Endothelial cell of umbilical vein (primary cell): Measurements from ENCODE around the gene CEP78. TPM values are rescaled to one million over a fixed set of nuclear protein-coding genes. Genes with fewer than 3 reads are reported as not detected.

Source experiments
- BruUV-seq: library from RNA; stranded (reverse); fragments of 400-500 nt; replicated peaks from 2 replicates; lab custom pipeline; 2021; lab: Mats Ljungman, UMichigan
- CTCF ChIA-PET: fragments of 300-600, 350-600 bp; sonication (Branson Sonifier 250); formaldehyde crosslinking; loops from one replicate; lab custom pipeline; 2021; ENCODE audit warnings: antibody characterized with exemption, inconsistent platforms; lab: Charles Lee
- POLR2A ChIA-PET: fragments of 300-600, 350-600 bp; sonication (Branson Sonifier 250); formaldehyde crosslinking; loops from one replicate; lab custom pipeline; 2021; ENCODE audit warnings: antibody characterized with exemption, inconsistent platforms; lab: Charles Lee
- DNase-seq: peaks from one replicate; pipeline ENCODE4 v3.0.0-alpha.2; 2011; ENCODE audit warnings: low read depth, low spot score
- FAIRE-seq: peaks from 2 replicates; lab custom pipeline; 2011; peaks lifted over from hg19 to GRCh38; lab: Jason Lieb, UNC
- H2AFZ ChIP-seq: 2 replicates; pipeline ENCODE4 v1.6.0; 2012; ENCODE audit warnings: low read depth, low read length, control low read depth, inconsistent platforms
- H3K27ac ChIP-seq: 2 replicates; pipeline ENCODE4 v1.5.1; 2011; ENCODE audit warnings: low read depth, mild to moderate bottlenecking, control low read depth, low read length, moderate library complexity; ENCODE audit not compliant: insufficient read depth
- H3K27me3 ChIP-seq, 2 experiments: 2 replicates each; pipeline versions ENCODE4 v1.6.0 to v1.6.1; 2011; ENCODE audit warnings: low read length in 2 of 2, mixed read lengths in 1 of 2; ENCODE audit not compliant: control insufficient read depth in 2 of 2, insufficient read depth in 2 of 2
- H3K36me3 ChIP-seq, 2 experiments: 2 replicates in 1 of 2; 3 replicates in 1 of 2; pipeline ENCODE4 v1.5.1; 2011; ENCODE audit warnings: low read length in 2 of 2, mild to moderate bottlenecking in 1 of 2, moderate library complexity in 1 of 2; ENCODE audit not compliant: control insufficient read depth in 2 of 2, insufficient read depth in 2 of 2; ENCODE audit errors: extremely low read depth in 1 of 2
- H3K4me1 ChIP-seq: 3 replicates; pipeline ENCODE4 v1.5.1; 2011; ENCODE audit warnings: mild to moderate bottlenecking, low read length; ENCODE audit not compliant: control insufficient read depth, insufficient read depth; ENCODE audit errors: extremely low read depth
- H3K4me2 ChIP-seq: 2 replicates; pipeline ENCODE4 v1.6.1; 2011; ENCODE audit warnings: low read length, control low read depth, mixed read lengths; ENCODE audit not compliant: insufficient read depth
- H3K4me3 ChIP-seq, 3 experiments: fragments of 200-600 bp in 1 of 3; sonication (generic), shearing (Covaris generic) in 1 of 3; replicated peaks in 1 of 3; 2 replicates each; pipeline ENCODE4 v1.5.1; 2011 to 2016; ENCODE audit warnings: control low read depth in 3 of 3, low read length in 3 of 3, mild to moderate bottlenecking in 2 of 3, inconsistent platforms in 1 of 3, low read depth in 1 of 3, moderate library complexity in 1 of 3; ENCODE audit not compliant: insufficient read depth in 1 of 3
- H3K79me2 ChIP-seq: 2 replicates; pipeline ENCODE4 v1.6.0; 2012; ENCODE audit warnings: low read length, inconsistent platforms; ENCODE audit not compliant: control insufficient read depth, insufficient read depth
- H3K9ac ChIP-seq: replicated peaks from 2 replicates; pipeline ENCODE3; 2011; ENCODE audit warnings: low read length, control low read depth; ENCODE audit not compliant: insufficient read depth; ENCODE audit errors: extremely low read depth
- H3K9me1 ChIP-seq: replicated peaks from 3 replicates; pipeline ENCODE4 v1.6.0; 2011; ENCODE audit warnings: mild to moderate bottlenecking, low read length; ENCODE audit not compliant: control insufficient read depth, insufficient read depth; ENCODE audit errors: extremely low read depth
- H3K9me3 ChIP-seq: replicated peaks from 2 replicates; pipeline ENCODE4 v1.5.1; 2012; ENCODE audit warnings: low read length, inconsistent platforms; ENCODE audit not compliant: control insufficient read depth, insufficient read depth
- H4K20me1 ChIP-seq: replicated peaks from 2 replicates; pipeline ENCODE3; 2011; ENCODE audit warnings: mild to moderate bottlenecking, low read length; ENCODE audit not compliant: control insufficient read depth, insufficient read depth; ENCODE audit errors: extremely low read depth
- EZH2 ChIP-seq: IDR thresholded peaks from 2 replicates; pipeline ENCODE4 v1.6.1; 2012; ENCODE audit warnings: borderline replicate concordance, low read depth, mild to moderate bottlenecking, moderate library complexity, low read length, inconsistent platforms; ENCODE audit not compliant: severe bottlenecking
- FOS ChIP-seq: IDR thresholded peaks from 2 replicates; pipeline ENCODE4 v1.6.1; 2011; ENCODE audit warnings: mild to moderate bottlenecking, low read length, moderate library complexity, borderline replicate concordance; ENCODE audit not compliant: insufficient read depth
- GATA2 ChIP-seq: IDR thresholded peaks from 2 replicates; pipeline ENCODE4 v1.7.0; 2011; ENCODE audit warnings: low read depth, mild to moderate bottlenecking, moderate library complexity, mixed read lengths, low read length; ENCODE audit not compliant: insufficient read length, insufficient read depth
- JUN ChIP-seq: IDR thresholded peaks from 2 replicates; pipeline ENCODE4 v1.6.1; 2011; ENCODE audit warnings: borderline replicate concordance, low read depth; ENCODE audit not compliant: insufficient read length, insufficient read depth
- MAX ChIP-seq: IDR thresholded peaks from 2 replicates; pipeline ENCODE4 v1.6.1; 2011; ENCODE audit not compliant: insufficient read depth, insufficient read length
- MYC ChIP-seq: IDR thresholded peaks from one replicate; pipeline ENCODE4 v1.6.1; 2011; ENCODE audit warnings: mild to moderate bottlenecking, low read depth, low read length
- POLR2A ChIP-seq: IDR thresholded peaks from 2 replicates; pipeline ENCODE4 v1.6.1; 2012; ENCODE audit warnings: low read depth, mild to moderate bottlenecking, control low read depth, low read length
- POLR2AphosphoS5 ChIP-seq: IDR thresholded peaks from 2 replicates; pipeline ENCODE4 v1.6.1; 2012; ENCODE audit warnings: low read depth, mild to moderate bottlenecking, control low read depth, low read length, moderate library complexity; ENCODE audit not compliant: insufficient read depth
- dilution Hi-C: fragments of 300-500 bp; cut with MboI; formaldehyde crosslinking; loops from one replicate; pipeline ENCODE4 v1.15.0; 2019; ENCODE audit warnings: low sequenced_read_pairs; ENCODE audit not compliant: extremely low pct_ligation_motif_present
- intact Hi-C: fragments of 100-400 bp; cut with micrococcal nuclease; formaldehyde crosslinking; loops from one replicate; pipeline ENCODE4 v1.10.0; 2022
- polyA plus RNA-seq, 4 experiments: library from polyadenylated mRNA; depleted of rRNA in 3 of 4; stranded (reverse) in 3 of 4; unstranded in 1 of 4; fragments of >200 nt; gene quantifications; 2 replicates each; pipeline versions ENCODE4 v1.2.1 to v1.2.3, GENCODE V29; 2011 to 2012; ENCODE audit warnings: missing spikeins in 1 of 4
- total RNA-seq: library from RNA; stranded (reverse); gene quantifications from 2 replicates; pipeline ENCODE4 v1.2.3, GENCODE V29; 2021
- TF ChIP-seq, protein P1 (sequence below), 2 donors: IDR thresholded peaks; 1 replicate in 1 of 2; 2 replicates in 1 of 2; pipeline ENCODE4 v1.5.1; 2011; ENCODE audit warnings: low read length in 2 of 2, mild to moderate bottlenecking in 2 of 2, moderate library complexity in 2 of 2, control low read depth in 1 of 2, inconsistent platforms in 1 of 2, low read depth in 1 of 2; ENCODE audit not compliant: insufficient read depth in 1 of 2; ENCODE audit errors: extremely low read depth in 1 of 2

Gene CEP78
- total and polyA plus RNA-seq, 2 donors (not counting 3 experiments of a cell fraction or from before 2014, with no cell fraction given): 6.5 to 35.9 TPM

DNA sequence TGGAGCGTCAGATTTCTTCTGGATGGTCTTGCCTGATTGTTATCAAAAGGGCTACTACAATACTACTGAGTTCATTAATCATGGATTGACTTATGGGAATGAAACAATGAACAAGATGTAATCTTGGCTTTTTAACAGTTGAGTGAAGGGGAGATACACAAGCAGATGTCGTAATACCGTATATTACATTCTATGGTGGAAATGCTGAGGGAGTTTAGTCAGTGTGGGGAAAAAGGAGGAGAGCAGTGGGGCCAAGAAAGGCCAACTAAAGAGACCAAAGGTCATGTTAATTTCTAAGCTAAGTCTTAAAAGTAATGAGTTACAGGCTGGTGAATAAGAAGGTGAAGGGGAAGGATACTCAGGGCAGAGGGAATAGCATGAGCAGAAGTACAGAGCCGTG is 32.0 kb downstream of the CEP78 start:
- intact Hi-C loops: no loop called here
- H3K4me2 ChIP-seq: no peak overlapping the region
- DNase-seq (no peak), FAIRE-seq (no peak)
- H2AFZ ChIP-seq: no peak overlapping the region
- H4K20me1 ChIP-seq: no peaks in the 10 kb centered on the region
- no peaks in the 10 kb centered on the region for H3K9me1 ChIP-seq
- H3K9ac ChIP-seq: no peak overlapping the region
- H3K9me3 ChIP-seq: no peaks in the 10 kb centered on the region
- dilution Hi-C loops: no loop called here
- H3K4me1 ChIP-seq: no peaks in the 10 kb centered on the region
- H3K27ac ChIP-seq: no peak overlapping the region
- BruUV-seq: no TSS peak
- peaks cover 3 to 6% of the 10 kb centered on the region in 2 experiments for H3K36me3 ChIP-seq
- no peaks in the 10 kb centered on the region for H3K27me3 ChIP-seq
- ChIA-PET POLR2A (no interaction called here), CTCF (no interaction called here)
- TF ChIP-seq MAX (no peak), FOS (no peak), POLR2A (no peak), EZH2 (no peak), POLR2AphosphoS5 (no peak), MYC (no peak), JUN (no peak), GATA2 (no peak)
- TF ChIP-seq, protein P1, sequence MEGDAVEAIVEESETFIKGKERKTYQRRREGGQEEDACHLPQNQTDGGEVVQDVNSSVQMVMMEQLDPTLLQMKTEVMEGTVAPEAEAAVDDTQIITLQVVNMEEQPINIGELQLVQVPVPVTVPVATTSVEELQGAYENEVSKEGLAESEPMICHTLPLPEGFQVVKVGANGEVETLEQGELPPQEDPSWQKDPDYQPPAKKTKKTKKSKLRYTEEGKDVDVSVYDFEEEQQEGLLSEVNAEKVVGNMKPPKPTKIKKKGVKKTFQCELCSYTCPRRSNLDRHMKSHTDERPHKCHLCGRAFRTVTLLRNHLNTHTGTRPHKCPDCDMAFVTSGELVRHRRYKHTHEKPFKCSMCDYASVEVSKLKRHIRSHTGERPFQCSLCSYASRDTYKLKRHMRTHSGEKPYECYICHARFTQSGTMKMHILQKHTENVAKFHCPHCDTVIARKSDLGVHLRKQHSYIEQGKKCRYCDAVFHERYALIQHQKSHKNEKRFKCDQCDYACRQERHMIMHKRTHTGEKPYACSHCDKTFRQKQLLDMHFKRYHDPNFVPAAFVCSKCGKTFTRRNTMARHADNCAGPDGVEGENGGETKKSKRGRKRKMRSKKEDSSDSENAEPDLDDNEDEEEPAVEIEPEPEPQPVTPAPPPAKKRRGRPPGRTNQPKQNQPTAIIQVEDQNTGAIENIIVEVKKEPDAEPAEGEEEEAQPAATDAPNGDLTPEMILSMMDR (IDR thresholded peaks at IDR 0.05; ENCODE audit: extremely low read depth in 1 of 2, insufficient read depth in 1 of 2, low read depth in 1 of 2, low read length in 2 of 2): no peak
- H3K4me3 ChIP-seq: no peak overlapping the region
- no peaks in the 10 kb centered on the region for H3K79me2 ChIP-seq
